A549 treated with AZD2906 at 1 μM for 4 hours (cell line): Measurements from ENCODE around the gene COL5A2. TPM values are rescaled to one million over a fixed set of nuclear protein-coding genes. Genes with fewer than 3 reads are reported as not detected.

Experiments
- total RNA-seq: library from RNA; stranded (reverse); fragments of 200-300 nt; extraction: Qiagen RNA extraction; gene quantifications from 5 replicates; pipeline ENCODE4 v1.2.3, GENCODE V29; 2022

The COL5A2 gene
- total RNA-seq = 45.3 to 79.4 TPM (median 67.0 TPM) in 5 replicates

DNA sequence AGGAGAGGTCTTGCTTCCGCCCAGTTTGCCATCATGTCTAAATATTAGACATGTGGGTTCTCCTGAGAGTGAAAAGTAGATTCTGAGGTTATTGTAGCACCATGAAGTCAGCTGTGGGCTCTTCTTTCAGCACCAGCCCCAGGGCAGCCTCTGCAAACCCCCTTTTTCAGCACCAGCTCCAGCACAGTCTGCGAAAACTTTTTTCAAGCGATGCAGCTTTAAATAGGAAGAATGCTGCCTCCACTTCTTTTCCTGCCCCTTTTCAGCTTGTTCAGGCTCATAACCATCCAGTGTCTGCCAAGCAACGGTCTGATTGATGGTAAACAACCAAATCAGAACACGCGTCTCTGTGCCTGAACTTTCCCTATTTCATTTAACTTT lies at the start of gene COL5A2:
TSS of gene COL5A2 (minus strand) at position 192 of the 381 bp plus-strand sequence. CDS start at position 35, 157 bp downstream.

Other genes with a start within 250 kb of the COL5A2 start
- 0.14 to 0.22 TPM (median 0.15 TPM) in 5 replicates for gene COL3A1, start 205.4 kb downstream of the COL5A2 start, total RNA-seq